K562 (cell line): Measurements from ENCODE around the gene HLA-B. TPM values are rescaled to one million over a fixed set of nuclear protein-coding genes. Genes with fewer than 3 reads are reported as not detected.

ENCODE experiments used
- ATAC-seq: fragments of 200-7000 bp; cut with Tn5 transposase; 3 replicates; pipeline ENCODE4 v1.9.1; 2020; ENCODE audit warnings: moderate library complexity
- BruUV-seq: library from RNA; stranded (reverse); fragments of 400-500 nt; replicated peaks from 2 replicates; lab custom pipeline; 2021; lab: Mats Ljungman, UMichigan
- CTCF ChIA-PET: fragments of 300-600 bp; formaldehyde crosslinking; extraction: SDS; loops from one replicate; lab custom pipeline; 2021; ENCODE audit warnings: low intra/inter-chr PET ratio; lab: Yijun Ruan, JAX
- POLR2A ChIA-PET: fragments of 300-600, 350-650 bp; sonication (Branson Sonifier 250); formaldehyde crosslinking; extraction: SDS; loops from one replicate; lab custom pipeline; 2021; ENCODE audit warnings: antibody characterized with exemption, inconsistent platforms; lab: Yijun Ruan, JAX
- DNase-seq, 4 experiments: peaks; one replicate each; pipeline versions ENCODE4 v3.0.0 to v3.0.0-alpha.2; 2011 to 2018; ENCODE audit warnings: low spot score in 3 of 4, mixed read lengths in 3 of 4; ENCODE audit errors: extremely low read depth in 1 of 4
- FAIRE-seq: peaks from 2 replicates; lab custom pipeline; 2011; peaks lifted over from hg19 to GRCh38; lab: Jason Lieb, UNC
- H2AFZ ChIP-seq: 2 replicates; pipeline ENCODE4 v1.6.0; 2011; ENCODE audit warnings: low read depth, low read length, control low read depth, inconsistent platforms
- H3K27ac ChIP-seq: fragments of 200-600 bp; 3 replicates; pipeline ENCODE4 v1.8.0; 2011; ENCODE audit warnings: low read depth, mild to moderate bottlenecking, control low read depth, inconsistent platforms, low read length, moderate library complexity, mixed read lengths; ENCODE audit errors: extremely low read depth
- H3K27me3 ChIP-seq, 2 experiments: fragments of 300-600 bp in 1 of 2; 2 replicates in 1 of 2; 3 replicates in 1 of 2; pipeline versions ENCODE4 v1.6.0 to v1.8.0; 2011; ENCODE audit warnings: inconsistent platforms in 2 of 2, low read length in 2 of 2, mild to moderate bottlenecking in 1 of 2, mixed read lengths in 1 of 2, moderate library complexity in 1 of 2; ENCODE audit not compliant: control insufficient read depth in 2 of 2, insufficient read depth in 2 of 2
- H3K36me3 ChIP-seq: fragments of 300-600 bp; 3 replicates; pipeline ENCODE4 v1.8.0; 2011; ENCODE audit warnings: mild to moderate bottlenecking, low read length, inconsistent platforms; ENCODE audit not compliant: control insufficient read depth, insufficient read depth
- H3K4me1 ChIP-seq, 2 experiments: fragments of 200-600 bp in 1 of 2; replicated peaks in 1 of 2; 2 replicates in 1 of 2; 3 replicates in 1 of 2; pipeline versions ENCODE4 v1.5.1 to v1.8.0; 2011; ENCODE audit warnings: inconsistent platforms in 2 of 2, low read length in 2 of 2, mild to moderate bottlenecking in 1 of 2, mixed read lengths in 1 of 2, moderate library complexity in 1 of 2; ENCODE audit not compliant: control insufficient read depth in 2 of 2, insufficient read depth in 2 of 2
- H3K4me2 ChIP-seq: 2 replicates; pipeline ENCODE4 v1.6.1; 2011; ENCODE audit warnings: low read length, control low read depth, inconsistent platforms, mixed read lengths; ENCODE audit not compliant: insufficient read depth
- H3K4me3 ChIP-seq: fragments of 200-600 bp; sonication (generic), shearing (Covaris generic); 2 replicates; pipeline ENCODE4 v1.5.1; 2016; ENCODE audit warnings: control low read depth, inconsistent platforms
- H3K79me2 ChIP-seq: fragments of 200-600 bp; 3 replicates; pipeline ENCODE4 v1.8.0; 2011; ENCODE audit warnings: low read length, inconsistent platforms; ENCODE audit not compliant: control insufficient read depth, insufficient read depth
- H3K9ac ChIP-seq, 2 experiments: 2 replicates each; pipeline versions ENCODE4 v1.6.0 to v1.6.1; 2011; ENCODE audit warnings: low read depth in 2 of 2, low read length in 2 of 2, control low read depth in 1 of 2, inconsistent platforms in 1 of 2, mild to moderate bottlenecking in 1 of 2, mixed read lengths in 1 of 2; ENCODE audit not compliant: insufficient read depth in 1 of 2
- H3K9me1 ChIP-seq: one replicate; pipeline ENCODE4 v1.6.0; 2011; ENCODE audit warnings: inconsistent platforms, mild to moderate bottlenecking, low read length, moderate library complexity; ENCODE audit not compliant: control insufficient read depth, insufficient read depth
- H3K9me3 ChIP-seq: replicated peaks from 2 replicates; pipeline ENCODE4 v1.5.1; 2011; ENCODE audit warnings: low read depth, low read length, inconsistent platforms; ENCODE audit not compliant: control insufficient read depth, insufficient read depth
- H4K20me1 ChIP-seq: replicated peaks from 2 replicates; pipeline ENCODE4 v1.6.1; 2011; ENCODE audit warnings: low read length, inconsistent platforms, mixed read lengths; ENCODE audit not compliant: control insufficient read depth, insufficient read depth
- ASH1L ChIP-seq: fragments of 450-650 bp; IDR thresholded peaks from 2 replicates; pipeline ENCODE4 v1.6.1; 2018; ENCODE audit warnings: borderline replicate concordance, mild to moderate bottlenecking, low read depth; ENCODE audit not compliant: partially characterized antibody
- BCL6 ChIP-seq: fragments of 250-450 bp; sonication (Bioruptor Pico); IDR thresholded peaks from 2 replicates; pipeline ENCODE4 v1.4.0; 2020
- E2F3 ChIP-seq: fragments of 250-450 bp; sonication (Bioruptor Pico); IDR thresholded peaks from 2 replicates; pipeline ENCODE4 v1.4.0; 2020; ENCODE audit warnings: mild to moderate bottlenecking
- EGR1 ChIP-seq: fragments of 450-650 bp; conservative IDR thresholded peaks from 2 replicates; pipeline ENCODE4 v1.6.1; 2017; ENCODE audit warnings: mild to moderate bottlenecking
- FOXK1 ChIP-seq: sonication (generic); formaldehyde crosslinking; IDR thresholded peaks from 2 replicates; pipeline ENCODE4 v1.8.0; 2022; ENCODE audit warnings: missing genetic modification reagents, mild to moderate bottlenecking, borderline replicate concordance
- FUS ChIP-seq: fragments of 200-400 bp; formaldehyde crosslinking; optimal IDR thresholded peaks from 2 replicates; pipeline ENCODE3; 2017; ENCODE audit warnings: low read depth, low read length
- L3MBTL2 ChIP-seq: fragments of 450-650 bp; IDR thresholded peaks from 2 replicates; pipeline ENCODE4 v1.6.1; 2016; ENCODE audit warnings: mild to moderate bottlenecking, moderate library complexity
- NEUROD1 ChIP-seq: fragments of 150-350 bp; IDR thresholded peaks from 2 replicates; pipeline ENCODE4 v1.6.1; 2014; ENCODE audit warnings: borderline replicate concordance, low read length, low read depth; ENCODE audit not compliant: partially characterized antibody
- RFX5 ChIP-seq: IDR thresholded peaks from 2 replicates; pipeline ENCODE4 v1.6.1; 2011; ENCODE audit warnings: low read depth, mild to moderate bottlenecking, improper control_type of control experiment, low read length
- RFX7 ChIP-seq: fragments of 250-450 bp; sonication (Bioruptor Pico); IDR thresholded peaks from 2 replicates; pipeline ENCODE4 v1.5.1; 2021; ENCODE audit warnings: mild to moderate bottlenecking
- SAFB ChIP-seq: fragments of 200-400 bp; formaldehyde crosslinking; IDR thresholded peaks from 2 replicates; pipeline ENCODE4 v1.6.1; 2017; ENCODE audit warnings: low read depth, low read length, borderline replicate concordance
- SMAD3 ChIP-seq: fragments of 450-650 bp; formaldehyde crosslinking; conservative IDR thresholded peaks from 2 replicates; pipeline ENCODE4 v1.4.0; 2020; ENCODE audit warnings: mild to moderate bottlenecking
- SMARCC2 ChIP-seq: fragments of 450-650 bp; IDR thresholded peaks from 2 replicates; pipeline ENCODE4 v1.6.1; 2017; ENCODE audit warnings: antibody characterized with exemption, moderate library complexity, mild to moderate bottlenecking, low read depth
- YBX1 ChIP-seq: fragments of 450-650 bp; IDR thresholded peaks from 2 replicates; pipeline ENCODE4 v1.7.1; 2016; ENCODE audit warnings: mild to moderate bottlenecking
- ZC3H4 ChIP-seq: sonication (generic); formaldehyde crosslinking; IDR thresholded peaks from 2 replicates; pipeline ENCODE4 v1.9.0; 2021; ENCODE audit warnings: missing genetic modification reagents, borderline replicate concordance
- ZKSCAN8 ChIP-seq: fragments of 200-800 bp; sonication (Bioruptor generic); IDR thresholded peaks from 2 replicates; pipeline ENCODE4 v1.6.1; 2016; ENCODE audit warnings: missing genetic modification characterization, missing compliant biosample characterization
- ZNF134 ChIP-seq: fragments of 250-450 bp; sonication (Bioruptor Pico); conservative IDR thresholded peaks from 2 replicates; pipeline ENCODE4 v1.4.0; 2020
- ZNF24 ChIP-seq: fragments of 450-650 bp; IDR thresholded peaks from 2 replicates; pipeline ENCODE4 v1.6.1; 2016
- ZSCAN32 ChIP-seq: fragments of 450-650 bp; formaldehyde crosslinking; IDR thresholded peaks from 2 replicates; pipeline ENCODE4 v1.4.0; 2020; ENCODE audit warnings: mild to moderate bottlenecking, moderate library complexity
- WGBS: fragments of 100-300 bp; shearing (Covaris generic); methylation state at CpG from one replicate; pipeline ENCODE4 v1.1.6; 2016; ENCODE audit warnings: low coverage, mixed read lengths; ENCODE audit not compliant: insufficient coverage; ENCODE audit errors: missing lambda C conversion rate; 5-methylcytosine and 5-hydroxymethylcytosine counted together
- in situ Hi-C: fragments of 300-500 bp; cut with MboI; formaldehyde crosslinking; loops from 4 replicates; pipeline ENCODE4 v1.15.0; 2018; ENCODE audit warnings: inconsistent platforms, mixed read lengths
- intact Hi-C: fragments of 100-400 bp; cut with micrococcal nuclease; formaldehyde crosslinking; loops from 2 replicates; pipeline ENCODE4 v1.14.2; 2022
- polyA plus RNA-seq, 8 experiments: library from polyadenylated mRNA; depleted of rRNA in 4 of 8; stranded (reverse) in 5 of 8; unstranded in 3 of 8; fragments of >200 nt; fragmentation: Nextera tagmentation in 2 of 8; fragmentation: Illumina TruSeq in 1 of 8; extraction: Ambion mirVana in 2 of 8; extraction: Trizol in 1 of 8; gene quantifications; 2 replicates each; pipeline versions ENCODE4 v1.2.1 to v1.2.3, GENCODE V29; 2011 to 2014; ENCODE audit warnings: inconsistent platforms in 1 of 8, missing spikeins in 1 of 8
- total RNA-seq, 7 experiments: library from RNA; depleted of rRNA in 6 of 7; stranded (reverse); fragments of >200 nt in 6 of 7; fragmentation: Illumina TruSeq in 2 of 7; extraction: Trizol in 2 of 7; gene quantifications; 2 replicates each; pipeline versions ENCODE4 v1.2.1 to v1.2.3, GENCODE V29; 2011 to 2021; ENCODE audit warnings: low replicate concordance in 1 of 7
- TF ChIP-seq, protein P1 (sequence below): fragments of 250-450 bp; sonication (Bioruptor Pico); IDR thresholded peaks from 2 replicates; pipeline ENCODE4 v1.9.0; 2021; ENCODE audit warnings: mild to moderate bottlenecking, inconsistent platforms

HLA-B gene
- total and polyA plus RNA-seq, 9 of the 15 experiments (the other 6 are each of a cell fraction or from before 2014, with no cell fraction given), result 0.07 to 9.7 (median 0.65) TPM; not detected in 2

DNA sequence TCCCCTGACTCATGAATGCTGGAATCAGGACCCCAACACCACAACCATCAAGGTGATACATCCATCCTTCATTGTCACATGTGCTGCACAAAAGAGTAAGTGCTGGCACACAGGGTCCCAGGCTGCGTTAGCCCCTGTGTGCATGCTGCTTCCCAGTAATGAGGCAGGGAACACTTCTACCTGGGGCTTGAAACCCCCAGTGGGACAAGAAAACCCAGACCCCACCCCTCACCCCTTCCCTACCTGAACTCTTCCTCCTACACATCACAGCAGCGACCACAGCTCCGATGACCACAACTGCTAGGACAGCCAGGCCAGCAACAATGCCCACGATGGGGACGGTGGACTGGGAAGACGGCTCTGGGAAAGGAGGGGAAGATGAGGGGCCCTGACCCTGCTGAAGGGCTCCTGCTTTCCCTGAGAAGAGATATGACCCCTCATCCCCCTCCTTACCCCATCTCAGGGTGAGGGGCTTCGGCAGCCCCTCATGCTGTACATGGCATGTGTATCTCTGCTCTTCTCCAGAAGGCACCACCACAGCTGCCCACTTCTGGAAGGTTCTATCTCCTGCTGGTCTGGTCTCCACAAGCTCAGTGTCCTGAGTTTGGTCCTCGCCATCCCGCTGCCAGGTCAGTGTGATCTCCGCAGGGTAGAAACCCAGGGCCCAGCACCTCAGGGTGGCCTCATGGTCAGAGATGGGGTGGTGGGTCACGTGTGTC, 2.0 kb downstream of the HLA-B start (continued):
- TF ChIP-seq RFX5, result no peak
- TF ChIP-seq ZKSCAN8 (CRISPR knock-in tag), result no peak
- TF ChIP-seq ZSCAN32 (CRISPR knock-in tag), result no peak
- no peak for TF ChIP-seq E2F3 (CRISPR knock-in tag)
- TF ChIP-seq YBX1, result no peak

DNA sequence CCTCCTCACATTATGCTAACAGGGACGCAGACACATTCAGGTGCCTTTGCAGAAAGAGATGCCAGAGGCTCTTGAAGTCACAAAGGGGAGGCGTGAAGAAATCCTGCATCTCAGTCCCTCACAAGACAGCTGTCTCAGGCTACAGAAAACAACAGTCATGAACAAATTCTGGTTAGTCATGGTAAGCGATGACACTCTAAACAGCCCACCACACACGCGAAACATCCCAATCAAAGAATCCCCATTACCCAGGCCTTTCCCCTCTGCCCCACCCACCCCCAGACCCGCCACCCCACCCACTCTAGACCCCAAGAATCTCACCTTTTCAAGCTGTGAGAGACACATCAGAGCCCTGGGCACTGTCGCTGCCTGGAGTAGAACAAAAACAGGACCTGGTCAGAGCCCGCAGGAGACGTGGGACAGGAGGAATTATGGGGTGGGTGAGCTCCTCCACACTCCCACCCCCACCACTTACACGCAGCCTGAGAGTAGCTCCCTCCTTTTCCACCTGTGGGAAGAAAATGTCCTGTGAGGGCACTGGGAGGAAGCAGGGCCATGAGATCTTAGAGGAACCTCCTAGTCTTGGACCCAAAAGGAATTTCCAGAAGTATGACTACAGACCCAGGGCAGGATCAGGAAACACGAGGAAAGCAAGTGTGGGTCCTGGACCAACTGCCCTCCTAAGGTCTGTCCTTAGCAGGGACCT, 2.7 kb downstream of the HLA-B start:
- ChIA-PET CTCF (no interaction called here), POLR2A (interaction anchor here (0.6 to 1.5 kb wide), 3 partner anchors 12 to 208 kb away, joined by 3 to 6 read pairs (median 3); no protein-coding TSS in a partner anchor)
- no peak overlapping the region for H3K4me2 ChIP-seq

More for the DNA sequence above, 2.7 kb downstream of the HLA-B start:
- Histone ChIP-seq H3K4me3 (no peak overlapping the region), H3K27me3 (peaks cover 25 to 41% of the 10 kb centered on the region in 2 experiments), H3K9me3 (no peaks in the 10 kb centered on the region), H3K9ac (no peak overlapping the region), H4K20me1 (no peaks in the 10 kb centered on the region), H2AFZ (no peak overlapping the region), H3K27ac (no peak overlapping the region)
- intact Hi-C loops, result no loop called here
- ATAC-seq, result no peak
- BruUV-seq, result no TSS peak
- no peak for TF ChIP-seq ASH1L
- TF ChIP-seq NEUROD1, result no peak
- no peak for TF ChIP-seq FOXK1 (CRISPR knock-in tag)
- no peak for TF ChIP-seq RFX7 (CRISPR knock-in tag)
- no peak for TF ChIP-seq ZNF134
- no peak for TF ChIP-seq SMAD3 (CRISPR knock-in tag)
- TF ChIP-seq L3MBTL2, result no peak
- TF ChIP-seq, protein P1, sequence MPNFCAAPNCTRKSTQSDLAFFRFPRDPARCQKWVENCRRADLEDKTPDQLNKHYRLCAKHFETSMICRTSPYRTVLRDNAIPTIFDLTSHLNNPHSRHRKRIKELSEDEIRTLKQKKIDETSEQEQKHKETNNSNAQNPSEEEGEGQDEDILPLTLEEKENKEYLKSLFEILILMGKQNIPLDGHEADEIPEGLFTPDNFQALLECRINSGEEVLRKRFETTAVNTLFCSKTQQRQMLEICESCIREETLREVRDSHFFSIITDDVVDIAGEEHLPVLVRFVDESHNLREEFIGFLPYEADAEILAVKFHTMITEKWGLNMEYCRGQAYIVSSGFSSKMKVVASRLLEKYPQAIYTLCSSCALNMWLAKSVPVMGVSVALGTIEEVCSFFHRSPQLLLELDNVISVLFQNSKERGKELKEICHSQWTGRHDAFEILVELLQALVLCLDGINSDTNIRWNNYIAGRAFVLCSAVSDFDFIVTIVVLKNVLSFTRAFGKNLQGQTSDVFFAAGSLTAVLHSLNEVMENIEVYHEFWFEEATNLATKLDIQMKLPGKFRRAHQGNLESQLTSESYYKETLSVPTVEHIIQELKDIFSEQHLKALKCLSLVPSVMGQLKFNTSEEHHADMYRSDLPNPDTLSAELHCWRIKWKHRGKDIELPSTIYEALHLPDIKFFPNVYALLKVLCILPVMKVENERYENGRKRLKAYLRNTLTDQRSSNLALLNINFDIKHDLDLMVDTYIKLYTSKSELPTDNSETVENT (CRISPR knock-in tag), result no peak
- no peak for TF ChIP-seq BCL6 (CRISPR knock-in tag)
- no peak for TF ChIP-seq ZC3H4 (CRISPR knock-in tag)
- no peak for TF ChIP-seq ZNF24
- TF ChIP-seq SAFB, result no peak
- no peak for TF ChIP-seq FUS
- no peak for TF ChIP-seq SMARCC2
- no peak for TF ChIP-seq EGR1
- TF ChIP-seq, all 486 proteins: peak for 0
- DNase-seq (no peak), FAIRE-seq (no peak)
- H3K9me1 ChIP-seq, result no peaks in the 10 kb centered on the region
- WGBS, result 0% methylated on average over 9 of the region's 11 CpGs
- H3K36me3 ChIP-seq, result no peaks in the 10 kb centered on the region
- in situ Hi-C loops, result loop anchor here (5.0 kb wide), 1 partner anchor 87 kb away; no protein-coding TSS in a partner anchor
- H3K4me1 ChIP-seq, result peaks cover 0 to 12% of the 10 kb centered on the region in 2 experiments; a peak in 2 of 5 replicates
- no peaks in the 10 kb centered on the region for H3K79me2 ChIP-seq
